CD4-positive, alpha-beta T cell (primary cell): ENCODE data around the gene HOXB3. TPM values are rescaled to one million over a fixed set of nuclear protein-coding genes. Genes with fewer than 3 reads are reported as not detected.

ENCODE experiments used
- ATAC-seq: fragments of 200-7000 bp; cut with Tn5 transposase; one replicate; pipeline ENCODE4 v1.10.0; 2022; ENCODE audit warnings: mild to moderate bottlenecking; ENCODE audit not compliant: poor library complexity
- CTCF ChIA-PET: fragments of 350-600 bp; sonication (Branson Sonifier 250); formaldehyde crosslinking; loops from one replicate; lab custom pipeline; 2021; ENCODE audit warnings: antibody characterized with exemption, inconsistent platforms; lab: Charles Lee
- POLR2A ChIA-PET: fragments of 350-600 bp; sonication (Branson Sonifier 250); formaldehyde crosslinking; loops from one replicate; lab custom pipeline; 2021; ENCODE audit warnings: antibody characterized with exemption, inconsistent platforms; lab: Charles Lee
- DNase-seq, 14 experiments: peaks; one replicate each; pipeline ENCODE4 v3.0.0-alpha.2; 2013 to 2020; ENCODE audit warnings: mixed read lengths in 2 of 14
- H3K27ac ChIP-seq, 2 donors: one replicate each; pipeline versions ENCODE4 v1.5.1 to v1.7.0; 2013; ENCODE audit warnings: low read length in 2 of 2, low read depth in 1 of 2, mild to moderate bottlenecking in 1 of 2
- H3K27me3 ChIP-seq, 2 experiments: 1 replicate in 1 of 2; 2 replicates in 1 of 2; pipeline versions ENCODE4 v1.6.1 to v1.7.0; 2013; ENCODE audit warnings: low read length in 2 of 2, control low read depth in 1 of 2, mild to moderate bottlenecking in 1 of 2, moderate library complexity in 1 of 2; ENCODE audit not compliant: insufficient read depth in 2 of 2, control insufficient read depth in 1 of 2
- H3K36me3 ChIP-seq: one replicate; pipeline ENCODE4 v1.6.1; 2013; ENCODE audit warnings: low read length, control low read depth; ENCODE audit not compliant: insufficient read depth
- H3K4me1 ChIP-seq: one replicate; pipeline ENCODE4 v1.6.1; 2013; ENCODE audit warnings: low read length, control low read depth; ENCODE audit not compliant: insufficient read depth
- H3K4me3 ChIP-seq: one replicate; pipeline ENCODE4 v1.5.1; 2013; ENCODE audit warnings: mild to moderate bottlenecking, low read length, moderate library complexity
- H3K9me3 ChIP-seq, 2 experiments: 1 replicate in 1 of 2; 2 replicates in 1 of 2; pipeline versions ENCODE4 v1.6.1 to v1.7.0; 2013; ENCODE audit warnings: low read length in 2 of 2, mild to moderate bottlenecking in 2 of 2, control low read depth in 1 of 2, moderate library complexity in 1 of 2; ENCODE audit not compliant: control insufficient read depth in 1 of 2, insufficient read depth in 1 of 2
- H3K27ac Mint-ChIP-seq: one replicate; pipeline ENCODE4 v1.8.0; 2020; ENCODE audit warnings: mixed read lengths
- H3K27me3 Mint-ChIP-seq: one replicate; pipeline ENCODE4 v1.8.0; 2021; ENCODE audit warnings: mixed read lengths
- H3K36me3 Mint-ChIP-seq: one replicate; pipeline ENCODE4 v1.8.0; 2021; ENCODE audit warnings: low read depth, mixed read lengths
- H3K4me1 Mint-ChIP-seq: one replicate; pipeline ENCODE4 v1.8.0; 2021; ENCODE audit warnings: low read depth, mixed read lengths
- H3K4me3 Mint-ChIP-seq: one replicate; pipeline ENCODE4 v1.8.0; 2020; ENCODE audit warnings: mild to moderate bottlenecking, mixed read lengths
- H3K9me3 Mint-ChIP-seq: one replicate; pipeline ENCODE4 v1.8.0; 2020; ENCODE audit warnings: mixed read lengths
- CTCF ChIP-seq: fragments of 200-600 bp; IDR thresholded peaks from one replicate; pipeline ENCODE4 v1.8.0; 2022; ENCODE audit warnings: antibody characterized with exemption, mild to moderate bottlenecking
- intact Hi-C, 2 experiments: fragments of 100-400 bp; cut with DNase I in 1 of 2; cut with micrococcal nuclease in 1 of 2; formaldehyde crosslinking; loops; one replicate each; pipeline versions ENCODE4 v1.15.1 to v1.9.0; 2023 to 2025; cut with DNase I, micrococcal nuclease
- total RNA-seq, 174 experiments: library from RNA in 2 of 174; stranded (reverse) in 2 of 174; gene quantifications; one replicate each; pipeline ENCODE4 v1.2.3 and lab custom pipeline; 2021 to 2026

Gene HOXB3
- total RNA-seq, 2 experiments from 2014 or later = 0.25 to 0.36 TPM

GRCh38 chr17:48588528-48588927 is 1.5 kb downstream of the HOXB3 start:
- Mint-ChIP-seq H3K27ac (no peak overlapping the region), H3K36me3 (no peaks in the 10 kb centered on the region), H3K4me1 (peaks cover 31% of the 10 kb centered on the region), H3K4me3 (no peak overlapping the region), H3K27me3 (peaks cover 100% of the 10 kb centered on the region), H3K9me3 (no peaks in the 10 kb centered on the region)
- ChIA-PET CTCF (interaction anchor here (1.0 to 2.4 kb wide), 8 partner anchors 24 to 255 kb away, joined by 3 to 11 read pairs (median 4); no protein-coding TSS in a partner anchor), POLR2A (interaction anchor here (0.8 to 1.3 kb wide), 2 partner anchors 135 to 257 kb away, joined by 3 to 4 read pairs; no protein-coding TSS in a partner anchor)
- no peak for TF ChIP-seq CTCF
- intact Hi-C loops = no loop called here
- H3K4me3 ChIP-seq = no peak overlapping the region
- DNase-seq (no peak), ATAC-seq (no peak)
- H3K27me3 ChIP-seq = peaks cover 73 to 87% of the 10 kb centered on the region in 2 experiments
- no peaks in the 10 kb centered on the region for H3K36me3 ChIP-seq
- H3K4me1 ChIP-seq = peaks cover 38% of the 10 kb centered on the region
- H3K27ac ChIP-seq = no peak overlapping the region
- H3K9me3 ChIP-seq = no peaks in the 10 kb centered on the region

GRCh38 chr17:48588074-48588415 is 2.0 kb downstream of the HOXB3 start:
- Mint-ChIP-seq H3K4me3 (no peak overlapping the region), H3K36me3 (no peaks in the 10 kb centered on the region), H3K9me3 (no peaks in the 10 kb centered on the region), H3K4me1 (peaks cover 27% of the 10 kb centered on the region), H3K27ac (no peak overlapping the region), H3K27me3 (peaks cover 100% of the 10 kb centered on the region)
- no peak for TF ChIP-seq CTCF
- no peaks in the 10 kb centered on the region for H3K36me3 ChIP-seq
- ATAC-seq (no peak), DNase-seq (no peak)
- no peak overlapping the region for H3K27ac ChIP-seq
- peaks cover 34% of the 10 kb centered on the region for H3K4me1 ChIP-seq
- intact Hi-C loops = no loop called here
- CTCF ChIA-PET = interaction anchor here (1.0 to 2.4 kb wide), 9 partner anchors 25 to 280 kb away, joined by 3 to 11 read pairs (median 4); no protein-coding TSS in a partner anchor
- POLR2A ChIA-PET = interaction anchor here (2.0 to 2.1 kb wide), 2 partner anchors 22 to 254 kb away, joined by 5 to 6 read pairs; no protein-coding TSS in a partner anchor
- no peaks in the 10 kb centered on the region for H3K9me3 ChIP-seq
- H3K27me3 ChIP-seq = peaks cover 70 to 87% of the 10 kb centered on the region in 2 experiments
- H3K4me3 ChIP-seq = no peak overlapping the region

GRCh38 chr17:48587276-48588073 is 2.6 kb downstream of the HOXB3 start:
- peaks cover 70 to 87% of the 10 kb centered on the region in 2 experiments for H3K27me3 ChIP-seq
- DNase-seq = no peak
- H3K4me3 ChIP-seq = no peak overlapping the region
- H3K36me3 ChIP-seq = no peaks in the 10 kb centered on the region
- Mint-ChIP-seq H3K9me3 (no peaks in the 10 kb centered on the region), H3K27ac (no peak overlapping the region), H3K36me3 (no peaks in the 10 kb centered on the region), H3K4me1 (peaks cover 27% of the 10 kb centered on the region), H3K27me3 (peaks cover 100% of the 10 kb centered on the region), H3K4me3 (peak overlapping the region; percentile 27)
- CTCF ChIA-PET = interaction anchor here (1.2 to 2.4 kb wide), 6 partner anchors 25 to 280 kb away, joined by 3 to 11 read pairs (median 8); no protein-coding TSS in a partner anchor
- no peak for TF ChIP-seq CTCF
- no peaks in the 10 kb centered on the region for H3K9me3 ChIP-seq
- ATAC-seq = no peak
- H3K27ac ChIP-seq = no peak overlapping the region
- H3K4me1 ChIP-seq = peaks cover 31% of the 10 kb centered on the region
- intact Hi-C loops = no loop called here
- POLR2A ChIA-PET = interaction anchor here (2.0 to 2.1 kb wide), 2 partner anchors 23 to 254 kb away, joined by 5 to 6 read pairs; no protein-coding TSS in a partner anchor
